HG03469 (cell line): ENCODE results near the gene TRAIP.
A peak's percentile ranks its signal among the peaks of the same experiment; 100 is the strongest.
"Not testable (repeated sequence)": the region's sequence is repeated elsewhere in the genome, so short reads cannot be mapped to it uniquely, and the experiment has no call there.

ENCODE experiments used
- ATAC-seq: cut with Tn5 transposase; IDR thresholded peaks from one replicate; pipeline ENCODE4 v1.9.1; 2021; ENCODE audit warnings: mild to moderate bottlenecking, moderate library complexity, moderate number of reproducible peaks; ENCODE audit not compliant: unreplicated experiment

TRAIP gene

DNA sequence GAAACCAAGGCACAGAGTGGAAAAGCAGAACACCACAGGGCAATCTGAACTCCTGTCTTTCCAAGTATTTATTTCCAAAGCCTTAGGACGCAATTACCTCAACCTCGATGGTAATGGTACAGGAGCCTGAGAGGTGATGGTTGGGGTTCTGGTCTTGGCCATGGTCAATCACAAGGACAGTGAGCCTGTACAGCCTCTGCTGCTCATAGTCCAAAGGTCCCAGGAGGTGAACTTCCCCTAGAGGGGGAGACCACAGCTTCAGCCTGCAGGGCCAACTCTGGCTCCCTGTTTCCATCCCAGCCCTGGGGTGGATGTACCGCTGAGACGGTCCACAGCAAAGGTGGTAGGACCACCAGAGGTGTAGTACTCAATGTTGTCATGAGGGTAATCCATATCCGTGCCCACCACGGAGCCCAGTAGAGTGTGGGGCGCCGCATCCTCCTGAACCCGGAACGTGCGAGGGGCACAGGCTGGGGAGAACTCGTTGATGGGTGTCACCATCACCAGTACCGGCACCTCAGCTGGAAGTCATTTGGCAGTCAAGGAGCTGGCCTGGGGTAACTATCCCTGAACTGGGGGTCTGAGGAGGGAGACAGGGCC is 62.8 kb downstream of the TRAIP start:
- no peak for ATAC-seq

DNA sequence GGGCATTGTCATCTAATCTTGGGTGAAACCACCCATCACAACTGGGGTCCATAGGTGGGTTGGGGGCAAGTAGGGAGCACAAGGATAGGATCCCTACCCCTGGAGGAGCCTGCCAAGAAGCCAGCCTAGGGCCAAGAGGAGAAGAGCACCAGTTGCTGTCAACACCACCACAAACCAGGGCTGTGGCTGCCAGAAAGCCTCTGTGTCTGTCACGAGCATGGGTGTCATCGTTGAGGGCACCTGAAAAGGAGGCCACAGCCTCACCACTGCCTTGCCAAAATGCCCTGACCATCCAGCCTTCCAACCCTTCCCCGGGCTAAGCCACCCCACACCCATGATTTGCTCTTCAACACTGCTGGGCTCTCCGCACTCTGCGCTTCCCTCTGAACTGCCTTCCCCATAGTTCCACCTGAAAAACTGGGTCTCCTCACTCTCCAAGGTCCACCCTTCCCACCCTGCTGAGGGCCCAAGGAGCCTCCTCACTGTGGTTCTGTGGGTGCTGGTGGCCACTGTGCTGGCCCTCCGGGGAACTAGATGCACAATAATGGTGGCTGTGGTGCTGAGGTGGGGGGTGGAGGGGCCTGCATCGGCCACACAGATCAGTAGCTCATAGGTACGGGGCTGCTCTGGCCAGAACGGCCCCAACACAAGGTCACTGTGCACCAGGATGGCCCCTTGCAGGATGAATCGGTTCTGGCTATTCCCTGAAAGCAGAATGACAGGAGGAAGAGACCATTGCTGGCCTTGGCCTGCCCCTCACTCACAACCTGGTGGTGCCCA is 63.8 kb downstream of the TRAIP start:
- no peak for ATAC-seq

- ATAC-seq: no peak
Observed at GRCh38 chr3:49791571-49791970, 64.8 kb downstream of the TRAIP start.

GRCh38 chr3:49790626-49791411 is 65.5 kb downstream of the TRAIP start:
- ATAC-seq: no peak

DNA sequence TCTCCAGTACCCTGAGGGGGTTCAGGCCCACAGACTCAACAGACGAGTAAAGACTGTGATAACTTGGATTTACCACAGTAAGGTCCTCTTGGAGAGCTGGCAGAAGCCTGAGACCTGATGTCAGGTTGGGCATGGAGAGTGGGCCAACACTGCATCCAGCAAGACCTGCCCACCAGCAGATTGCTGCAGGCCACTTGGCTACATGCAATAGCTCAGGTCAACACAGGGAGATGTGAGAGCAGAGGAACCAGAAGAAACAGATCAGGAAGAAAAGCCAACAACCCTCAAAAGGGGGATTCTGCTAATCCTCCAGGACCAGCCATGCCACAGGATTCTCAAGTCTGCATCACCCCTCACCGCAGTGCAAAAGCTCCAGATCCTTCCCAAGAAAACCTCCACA is 68.3 kb downstream of the TRAIP start:
- no peak for ATAC-seq

- no peak for ATAC-seq
Observed at GRCh38 chr3:49787536-49787935, 68.8 kb downstream of the TRAIP start.

GRCh38 chr3:49787182-49787464 is 69.2 kb downstream of the TRAIP start:
- no peak for ATAC-seq

DNA sequence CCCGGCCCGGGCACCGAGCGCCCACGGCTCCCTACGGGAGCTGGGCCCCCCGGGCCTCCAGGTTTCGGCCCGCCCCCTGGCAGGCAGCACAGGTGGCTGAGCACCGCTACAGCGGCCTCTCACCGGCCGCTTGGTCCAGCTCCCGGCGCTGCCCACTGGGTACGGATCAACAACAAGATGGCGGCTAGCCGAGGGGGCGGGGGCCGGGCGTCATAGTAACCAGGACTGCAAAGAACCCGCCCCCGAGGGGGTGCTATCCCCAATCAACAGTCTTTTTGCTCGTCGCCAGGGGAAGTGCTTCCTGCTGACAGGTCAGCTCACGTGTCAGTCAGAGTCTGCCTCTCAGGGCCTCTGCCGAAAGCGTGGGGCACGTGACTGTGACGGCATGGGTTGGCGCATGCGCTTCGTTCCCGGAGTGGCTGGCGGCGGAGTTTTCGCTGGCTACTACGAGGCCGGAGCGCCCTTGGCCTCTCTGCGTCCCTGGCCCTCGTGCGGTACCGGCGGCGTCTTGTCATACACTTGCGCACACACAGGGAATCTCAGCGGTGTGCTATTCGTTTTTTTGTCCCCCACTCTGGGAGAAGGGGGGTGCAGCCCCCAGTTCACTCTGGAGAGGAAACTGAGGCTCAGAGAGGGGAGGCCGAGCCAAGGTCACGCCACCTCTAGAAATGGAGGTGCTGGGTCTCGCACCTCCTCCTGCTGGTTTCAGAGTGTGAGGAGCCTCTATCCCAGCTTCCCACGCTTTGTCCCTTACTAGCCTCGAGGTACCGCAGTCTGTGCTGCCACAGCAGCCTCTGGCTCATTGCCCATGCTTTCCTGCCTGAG is 69.8 kb downstream of the TRAIP start, which contains the start of gene IP6K1:
Gene IP6K1, minus strand, starts transcription at position 186 of the 825 bp plus-strand sequence. CDS start 38,502 bp downstream, outside the sequence.
- ATAC-seq: peak; percentile 96

DNA sequence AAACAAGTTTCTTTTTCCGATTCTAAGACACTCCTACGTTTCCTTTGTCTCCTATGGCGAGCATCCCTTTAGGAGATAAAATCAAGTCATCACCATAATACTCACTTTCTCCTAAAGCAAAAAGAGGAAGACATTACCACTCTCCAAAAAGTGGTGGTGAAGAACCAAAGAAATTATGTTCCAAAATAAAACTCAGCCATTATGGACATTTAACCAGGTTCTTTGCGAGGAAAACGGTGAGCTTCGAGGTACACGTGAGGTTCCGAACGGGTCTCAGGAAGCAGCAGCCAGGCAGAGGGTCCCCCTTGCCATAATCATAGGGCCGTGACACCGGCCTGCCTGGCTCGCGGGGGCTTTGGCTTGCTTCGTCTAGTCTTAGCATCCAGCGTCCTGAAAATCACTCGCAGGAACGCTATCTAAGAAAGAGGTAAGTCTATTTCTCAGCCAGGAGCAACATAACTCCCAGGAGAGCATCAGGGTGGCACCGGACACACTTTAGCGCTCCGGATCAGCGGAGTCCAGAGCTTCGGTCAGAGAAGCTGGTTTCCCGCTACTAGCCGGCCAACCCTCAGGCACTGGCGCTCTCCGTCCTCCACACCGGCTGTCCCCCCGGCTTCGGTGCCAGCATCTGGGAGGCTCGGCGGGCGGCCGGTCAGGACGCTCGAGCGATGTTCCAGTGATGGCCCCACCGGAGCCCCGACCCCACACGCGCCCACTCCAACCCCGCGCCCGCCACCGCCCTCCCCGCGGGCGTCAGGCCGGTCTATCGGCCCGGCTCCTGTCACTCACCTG is 70.6 kb downstream of the TRAIP start:
- ATAC-seq: peak; percentile 27

DNA sequence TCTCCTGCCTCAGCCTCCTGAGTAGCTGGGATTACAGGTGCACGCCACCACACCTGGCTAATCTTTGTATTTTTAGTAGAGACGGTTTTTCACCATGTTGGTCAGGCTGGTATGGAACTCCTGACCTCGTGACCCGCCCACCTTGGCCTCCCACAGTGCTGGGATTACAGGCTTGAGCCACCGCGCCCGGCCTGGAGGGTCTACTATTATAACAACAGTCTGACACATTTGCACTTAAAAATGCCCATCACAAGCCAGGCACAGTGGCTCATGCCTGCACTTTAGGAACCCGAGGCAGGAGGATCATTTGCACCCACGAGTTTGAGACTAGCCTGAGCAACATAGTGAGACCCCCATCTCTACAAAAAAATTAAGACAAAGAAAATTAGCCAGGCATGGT is 74.1 kb downstream of the TRAIP start:
- ATAC-seq: not testable (repeated sequence)

- no peak for ATAC-seq
Observed at GRCh38 chr3:49781415-49782199, 74.8 kb downstream of the TRAIP start.

- not testable (repeated sequence) for ATAC-seq
Observed at GRCh38 chr3:49780975-49781365, 75.4 kb downstream of the TRAIP start.

DNA sequence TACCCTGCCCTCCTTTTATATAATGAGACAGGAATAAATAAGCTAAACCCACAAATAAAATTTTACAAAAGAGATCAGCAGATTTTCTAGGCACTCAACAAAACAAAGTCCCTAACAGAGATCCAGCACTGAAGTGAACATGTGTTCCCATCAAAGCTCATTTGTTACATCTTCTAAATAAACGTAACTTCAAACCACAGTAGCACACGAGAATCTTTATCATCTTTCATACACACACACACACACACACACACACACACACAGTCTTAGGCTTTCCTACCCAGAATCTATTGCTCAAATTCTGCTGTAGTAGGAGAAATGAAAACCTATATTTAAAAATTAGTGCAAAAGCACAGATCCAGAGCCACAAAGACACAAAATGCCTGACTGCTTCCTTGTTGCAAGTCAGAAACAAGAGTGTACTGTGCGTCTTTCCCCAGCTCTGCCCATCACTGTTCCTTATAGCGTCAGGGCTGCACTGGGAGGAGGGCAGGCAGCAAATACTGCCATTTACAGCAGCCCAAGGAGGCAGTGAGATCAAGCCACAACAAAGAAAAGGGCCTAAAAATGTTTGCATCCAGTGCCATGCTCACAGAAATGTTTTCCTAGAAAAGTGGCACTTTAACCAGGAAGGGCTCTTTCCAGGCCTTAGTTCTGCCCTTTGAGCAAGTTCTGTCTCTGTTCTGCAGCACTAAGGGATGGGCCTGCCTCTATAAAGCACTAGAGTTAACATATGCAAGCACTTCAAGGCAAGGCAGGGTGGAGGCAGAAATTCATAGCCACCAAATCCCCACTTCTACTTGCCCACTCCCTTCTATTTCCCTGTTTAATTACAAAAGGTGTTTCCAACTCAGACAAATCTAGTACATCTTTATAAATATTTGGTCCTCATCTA is 76.0 kb downstream of the TRAIP start:
- no peak for ATAC-seq

GRCh38 chr3:49779358-49780079 is 76.8 kb downstream of the TRAIP start:
- no peak for ATAC-seq
